IPS DF 6.9 (cell line): Measurements from ENCODE around the gene ZFP36.
A peak's percentile ranks its signal among the peaks of the same experiment; 100 is the strongest.

Source experiments
- DNase-seq: peaks from one replicate; pipeline ENCODE4 v3.0.0-alpha.2; 2013; ENCODE audit warnings: low read depth, low spot score
- H3K27ac ChIP-seq: one replicate; pipeline ENCODE4 v1.5.1; 2013; ENCODE audit warnings: low read length, control low read depth
- H3K27me3 ChIP-seq: 2 replicates; pipeline ENCODE4 v1.6.1; 2013; ENCODE audit warnings: mild to moderate bottlenecking, low read length; ENCODE audit not compliant: control insufficient read depth, insufficient read depth
- H3K36me3 ChIP-seq: 2 replicates; pipeline ENCODE4 v1.6.1; 2013; ENCODE audit warnings: low read length; ENCODE audit not compliant: control insufficient read depth, insufficient read depth
- H3K4me1 ChIP-seq: 2 replicates; pipeline ENCODE4 v1.6.1; 2013; ENCODE audit warnings: low read length; ENCODE audit not compliant: control insufficient read depth, insufficient read depth
- H3K4me3 ChIP-seq: 2 replicates; pipeline ENCODE4 v1.5.1; 2013; ENCODE audit warnings: mild to moderate bottlenecking, low read length
- H3K9me3 ChIP-seq: 2 replicates; pipeline ENCODE4 v1.6.1; 2013; ENCODE audit warnings: low read length, inconsistent platforms; ENCODE audit not compliant: control insufficient read depth, insufficient read depth
- WGBS: extraction: QIAGEN DNeasy Blood & Tissue Kit; methylation state at CpG from one replicate; pipeline ENCODE4 v1.1.7; 2013; ENCODE audit warnings: mixed read lengths, missing lambda C conversion rate; ENCODE audit not compliant: insufficient read length, insufficient coverage; 5-methylcytosine and 5-hydroxymethylcytosine counted together

Gene ZFP36

GRCh38 chr19:39413272-39413910 lies 6.7 kb downstream of the ZFP36 start:
- whole genome bisulfite sequencing: no CpG with 5 or more reads among the region's 54 CpGs
- peak overlapping the region; percentile 62; the same call in 1 of the 2 replicates for H3K4me3 ChIP-seq
- H3K36me3 ChIP-seq: peaks cover 7% of the 10 kb centered on the region; the same call in 1 of the 2 replicates
- no peaks in the 10 kb centered on the region for H3K27me3 ChIP-seq
- H3K4me1 ChIP-seq: peaks cover 11% of the 10 kb centered on the region
- no peak for DNase-seq
- H3K27ac ChIP-seq: no peak overlapping the region
- no peaks in the 10 kb centered on the region for H3K9me3 ChIP-seq

- Histone ChIP-seq H3K36me3 (peaks cover 13% of the 10 kb centered on the region), H3K27ac (no peak overlapping the region), H3K4me1 (peaks cover 8% of the 10 kb centered on the region), H3K27me3 (no peaks in the 10 kb centered on the region), H3K9me3 (no peaks in the 10 kb centered on the region), H3K4me3 (peak overlapping the region; percentile 62; the same call in 1 of the 2 replicates)
- no CpG with 5 or more reads among the region's 18 CpGs for WGBS
- no peak for DNase-seq
Observed at GRCh38 chr19:39413911-39414608, 7.4 kb downstream of the ZFP36 start.

DNA sequence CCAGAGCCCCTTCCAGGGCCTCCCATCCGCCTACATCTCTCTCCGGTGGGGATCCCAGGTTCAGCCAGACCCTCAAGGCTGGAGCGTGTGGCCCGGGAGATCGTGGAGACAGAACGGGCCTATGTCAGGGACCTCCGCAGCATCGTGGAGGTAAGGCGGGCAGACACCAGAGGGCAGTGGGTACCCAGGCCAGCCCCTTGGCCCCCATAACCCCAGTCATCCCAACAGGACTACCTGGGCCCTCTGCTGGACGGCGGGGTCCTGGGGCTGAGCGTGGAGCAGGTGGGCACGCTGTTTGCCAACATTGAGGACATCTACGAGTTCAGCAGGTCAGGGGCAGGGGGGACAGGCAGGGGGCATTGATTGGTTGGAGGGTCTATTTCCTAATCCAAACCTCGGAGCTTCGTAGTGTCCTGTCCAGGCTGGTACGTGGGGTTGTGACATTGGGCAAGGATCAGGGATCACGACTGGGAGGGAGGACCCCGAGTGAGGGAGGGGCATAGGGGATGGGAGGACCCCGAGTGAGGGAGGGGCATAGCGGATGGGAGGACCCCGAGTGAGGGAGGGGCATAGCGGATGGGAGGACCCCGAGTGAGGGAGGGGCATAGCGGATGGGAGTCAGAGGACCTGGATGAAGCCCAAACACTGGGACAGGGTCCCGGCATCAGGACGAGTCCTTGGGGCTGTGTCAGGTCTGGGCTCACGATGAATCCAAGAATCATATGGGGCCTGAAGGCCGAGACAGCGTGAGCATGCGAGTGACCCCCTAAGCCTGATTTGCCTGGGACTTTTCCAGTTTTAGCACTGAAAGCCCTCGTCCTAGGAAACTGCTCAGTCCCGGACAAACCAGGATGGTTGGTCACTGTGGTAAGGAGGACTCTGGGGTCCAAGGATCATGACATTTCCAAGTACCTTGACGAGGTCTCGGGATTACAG lies 8.7 kb downstream of the ZFP36 start:
- H3K27ac ChIP-seq: no peak overlapping the region
- DNase-seq: no peak
- peaks cover 8% of the 10 kb centered on the region for H3K4me1 ChIP-seq
- H3K36me3 ChIP-seq: peaks cover 14% of the 10 kb centered on the region
- H3K27me3 ChIP-seq: no peaks in the 10 kb centered on the region
- H3K4me3 ChIP-seq: no peak overlapping the region
- WGBS: no CpG with 5 or more reads among the region's 35 CpGs
- no peaks in the 10 kb centered on the region for H3K9me3 ChIP-seq

DNA sequence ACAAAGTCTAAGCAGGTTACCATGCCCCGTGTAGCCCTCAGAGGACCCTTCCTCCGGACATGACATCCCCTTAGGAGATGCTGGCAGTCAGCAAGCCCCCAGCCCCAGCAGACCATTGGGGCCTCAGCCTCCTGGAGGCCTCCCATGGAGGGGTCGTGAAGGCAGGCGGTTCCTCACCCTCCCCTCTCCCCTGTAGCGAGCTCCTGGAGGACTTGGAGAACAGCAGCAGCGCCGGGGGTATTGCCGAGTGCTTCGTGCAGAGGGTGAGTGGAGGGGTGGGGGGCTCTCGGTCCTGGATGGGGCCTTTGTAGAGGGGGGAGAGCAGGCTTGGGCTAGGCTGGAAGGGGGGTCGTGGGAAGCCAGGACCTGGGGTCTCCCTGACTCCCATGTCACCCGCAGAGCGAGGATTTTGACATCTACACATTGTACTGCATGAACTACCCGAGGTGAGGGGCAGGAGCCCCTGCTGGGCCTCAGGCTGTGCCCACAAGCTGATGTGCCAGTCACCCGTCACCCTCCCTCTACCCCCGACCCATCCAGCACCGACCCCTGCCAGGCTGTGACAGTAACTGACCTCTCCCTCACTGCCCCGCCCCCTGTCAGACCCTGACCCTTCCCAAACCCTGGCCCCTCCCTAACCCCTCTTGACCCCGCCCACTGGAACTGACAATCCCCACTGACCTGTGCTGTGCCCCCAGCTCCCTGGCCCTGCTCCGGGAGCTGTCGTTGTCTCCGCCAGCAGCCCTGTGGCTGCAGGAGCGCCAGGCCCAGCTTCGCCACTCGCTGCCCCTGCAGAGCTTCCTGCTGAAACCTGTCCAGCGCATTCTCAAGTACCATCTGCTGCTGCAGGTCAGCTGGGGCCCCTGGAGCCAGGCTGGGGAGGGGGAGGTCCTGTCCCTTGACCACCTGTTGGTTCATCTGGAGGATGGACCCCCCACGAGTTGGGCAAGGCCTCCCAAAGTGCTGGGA lies 9.8 kb downstream of the ZFP36 start:
- H3K27ac ChIP-seq: no peak overlapping the region
- H3K9me3 ChIP-seq: no peaks in the 10 kb centered on the region
- no CpG with 5 or more reads among the region's 27 CpGs for WGBS
- no peak for DNase-seq
- no peaks in the 10 kb centered on the region for H3K27me3 ChIP-seq
- H3K4me1 ChIP-seq: peaks cover 4% of the 10 kb centered on the region
- peaks cover 17% of the 10 kb centered on the region for H3K36me3 ChIP-seq
- H3K4me3 ChIP-seq: no peak overlapping the region

DNA sequence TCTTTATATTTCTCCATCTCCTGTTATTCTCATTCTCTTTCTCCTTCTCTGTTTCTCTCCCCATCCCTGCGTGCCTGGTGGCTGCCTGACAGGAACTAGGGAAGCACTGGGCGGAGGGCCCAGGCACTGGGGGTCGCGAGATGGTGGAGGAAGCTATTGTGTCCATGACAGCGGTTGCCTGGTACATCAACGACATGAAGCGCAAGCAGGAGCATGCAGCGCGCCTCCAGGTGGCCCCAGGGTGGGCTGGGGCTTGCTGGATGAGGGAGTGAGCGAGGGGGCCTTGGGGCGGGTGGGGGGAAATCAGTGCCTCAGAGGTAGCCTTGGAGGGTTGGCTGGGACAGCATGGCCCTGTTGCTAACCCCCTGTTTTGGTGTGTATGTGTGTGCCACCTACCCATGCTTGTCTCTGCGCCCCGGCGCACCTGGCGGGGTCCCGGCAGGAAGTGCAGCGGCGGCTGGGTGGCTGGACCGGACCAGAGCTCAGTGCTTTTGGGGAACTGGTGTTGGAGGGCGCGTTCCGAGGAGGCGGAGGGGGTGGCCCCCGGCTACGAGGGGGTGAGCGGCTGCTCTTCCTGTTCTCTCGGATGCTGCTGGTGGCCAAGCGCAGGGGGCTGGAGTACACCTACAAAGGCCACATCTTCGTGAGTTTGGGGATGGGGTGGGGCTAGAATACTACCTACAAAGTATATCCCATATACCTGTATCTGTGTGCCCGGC lies 11.0 kb downstream of the ZFP36 start:
- Histone ChIP-seq H3K4me1 (peaks cover 4% of the 10 kb centered on the region), H3K36me3 (peaks cover 23% of the 10 kb centered on the region), H3K4me3 (no peak overlapping the region), H3K27me3 (no peaks in the 10 kb centered on the region), H3K9me3 (no peaks in the 10 kb centered on the region), H3K27ac (no peak overlapping the region)
- DNase-seq: no peak
- WGBS: no CpG with 5 or more reads among the region's 30 CpGs

GRCh38 chr19:39419003-39419402 lies 12.4 kb downstream of the ZFP36 start:
- peaks cover 35% of the 10 kb centered on the region for H3K36me3 ChIP-seq
- no peak for DNase-seq
- H3K27me3 ChIP-seq: no peaks in the 10 kb centered on the region
- H3K27ac ChIP-seq: no peak overlapping the region
- peaks cover 4% of the 10 kb centered on the region for H3K4me1 ChIP-seq
- H3K4me3 ChIP-seq: no peak overlapping the region
- no peaks in the 10 kb centered on the region for H3K9me3 ChIP-seq
- no CpG with 5 or more reads among the region's 9 CpGs for WGBS

- peaks cover 44% of the 10 kb centered on the region for H3K36me3 ChIP-seq
- no peaks in the 10 kb centered on the region for H3K9me3 ChIP-seq
- no CpG with 5 or more reads among the region's 15 CpGs for WGBS
- no peaks in the 10 kb centered on the region for H3K27me3 ChIP-seq
- no peak overlapping the region for H3K4me3 ChIP-seq
- no peak for DNase-seq
- no peak overlapping the region for H3K27ac ChIP-seq
- H3K4me1 ChIP-seq: no peaks in the 10 kb centered on the region
Observed at GRCh38 chr19:39420769-39421168, 14.1 kb downstream of the ZFP36 start.

DNA sequence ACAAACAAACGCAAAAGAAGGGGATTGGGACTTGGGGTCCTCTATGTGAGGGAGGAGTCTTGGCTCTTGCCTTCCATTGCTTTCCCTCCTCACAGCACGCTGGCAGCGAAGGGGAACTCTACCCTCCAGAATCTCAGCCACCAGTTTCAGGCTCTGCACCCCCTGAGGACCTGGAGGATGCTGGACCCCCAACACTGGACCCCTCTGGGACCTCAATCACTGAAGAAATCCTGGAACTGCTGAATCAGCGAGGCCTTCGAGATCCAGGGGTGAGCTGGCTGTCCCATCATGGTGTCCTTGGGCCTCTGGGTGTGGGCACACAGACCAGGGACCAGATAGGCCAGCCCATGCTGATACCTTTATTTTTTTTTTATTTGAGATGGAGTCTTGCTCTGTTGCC lies 15.4 kb downstream of the ZFP36 start:
- no peak overlapping the region for H3K4me3 ChIP-seq
- no peaks in the 10 kb centered on the region for H3K9me3 ChIP-seq
- H3K27me3 ChIP-seq: no peaks in the 10 kb centered on the region
- H3K4me1 ChIP-seq: no peaks in the 10 kb centered on the region
- WGBS: no CpG with 5 or more reads among the region's 5 CpGs
- DNase-seq: no peak
- H3K27ac ChIP-seq: no peak overlapping the region
- peaks cover 41% of the 10 kb centered on the region for H3K36me3 ChIP-seq

- no CpG with 5 or more reads among the region's 35 CpGs for WGBS
- no peak for DNase-seq
- H3K27me3 ChIP-seq: no peaks in the 10 kb centered on the region
- no peak overlapping the region for H3K4me3 ChIP-seq
- H3K9me3 ChIP-seq: no peaks in the 10 kb centered on the region
- H3K27ac ChIP-seq: no peak overlapping the region
- H3K4me1 ChIP-seq: peaks cover 2% of the 10 kb centered on the region; the same call in 1 of the 2 replicates
- peaks cover 37% of the 10 kb centered on the region for H3K36me3 ChIP-seq
Observed at GRCh38 chr19:39423258-39424086, 16.8 kb downstream of the ZFP36 start.
